T-cell (primary cell): Measurements from ENCODE around the gene ITGA7. TPM values are rescaled to one million over a fixed set of nuclear protein-coding genes. Genes with fewer than 3 reads are reported as not detected.
A peak's percentile ranks its signal among the peaks of the same experiment; 100 is the strongest.

ENCODE experiments used
- ATAC-seq, 4 experiments: fragments of 200-7000 bp in 3 of 4; fragments of 150-1000 bp in 1 of 4; cut with Tn5 transposase; replicated peaks in 1 of 4; 1 replicate in 3 of 4; 2 replicates in 1 of 4; pipeline ENCODE4 v1.10.0; 2021; ENCODE audit warnings: moderate library complexity in 3 of 4, mild to moderate bottlenecking in 2 of 4, moderate number of reproducible peaks in 1 of 4
- CTCF ChIA-PET, 2 donors: fragments of 300-600 bp; sonication (Branson Sonifier 250); formaldehyde crosslinking; loops; one replicate each; lab custom pipeline; 2022; ENCODE audit warnings: antibody characterized with exemption in 2 of 2; lab: Charles Lee
- POLR2A ChIA-PET, 2 donors: fragments of 300-600 bp; sonication (Branson Sonifier 250); formaldehyde crosslinking; loops; one replicate each; lab custom pipeline; 2022; ENCODE audit warnings: antibody characterized with exemption in 2 of 2; lab: Charles Lee
- DNase-seq, 35 experiments: peaks; one replicate each; pipeline versions ENCODE4 v3.0.0 to v3.0.0-alpha.2; 2013 to 2023
- H3K27ac ChIP-seq: one replicate; pipeline ENCODE4 v1.5.1; 2013; ENCODE audit warnings: low read length
- H3K27me3 ChIP-seq, 2 experiments: replicated peaks in 1 of 2; 1 replicate in 1 of 2; 2 replicates in 1 of 2; pipeline versions ENCODE4 v1.6.1 to v1.7.0; 2013; ENCODE audit warnings: low read length in 1 of 2, mixed read lengths in 1 of 2; ENCODE audit not compliant: control insufficient read depth in 2 of 2, insufficient read depth in 2 of 2; ENCODE audit errors: extremely low read depth in 1 of 2
- H3K36me3 ChIP-seq, 2 donors: 1 replicate in 1 of 2; 2 replicates in 1 of 2; pipeline versions ENCODE4 v1.6.1 to v1.7.0; 2013; ENCODE audit warnings: low read length in 1 of 2; ENCODE audit not compliant: control insufficient read depth in 2 of 2, insufficient read depth in 1 of 2; ENCODE audit errors: extremely low read depth in 1 of 2
- H3K4me1 ChIP-seq, 2 experiments: 1 replicate in 1 of 2; 2 replicates in 1 of 2; pipeline versions ENCODE4 v1.6.1 to v1.7.0; 2013; ENCODE audit warnings: low read length in 2 of 2, mixed read lengths in 1 of 2; ENCODE audit not compliant: insufficient read depth in 2 of 2, control insufficient read depth in 1 of 2; ENCODE audit errors: extremely low read depth in 1 of 2
- H3K4me3 ChIP-seq, 2 donors: 1 replicate in 1 of 2; 2 replicates in 1 of 2; pipeline versions ENCODE4 v1.5.1 to v1.7.0; 2013; ENCODE audit warnings: mild to moderate bottlenecking in 2 of 2, low read length in 1 of 2, moderate library complexity in 1 of 2; ENCODE audit not compliant: control insufficient read depth in 1 of 2; ENCODE audit errors: extremely low read depth in 1 of 2
- H3K9me3 ChIP-seq: 2 replicates; pipeline ENCODE4 v1.7.0; 2013
- H3K27ac Mint-ChIP-seq, 2 donors: one replicate each; pipeline ENCODE4 v1.8.0; 2020 to 2021; ENCODE audit warnings: mild to moderate bottlenecking in 2 of 2, mixed read lengths in 2 of 2
- H3K27me3 Mint-ChIP-seq, 2 donors: one replicate each; pipeline ENCODE4 v1.8.0; 2021 to 2022; ENCODE audit warnings: mixed read lengths in 2 of 2
- H3K36me3 Mint-ChIP-seq: one replicate; pipeline ENCODE4 v1.8.0; 2021; ENCODE audit warnings: mixed read lengths
- H3K4me1 Mint-ChIP-seq, 3 donors: one replicate each; pipeline ENCODE4 v1.8.0; 2020 to 2022; ENCODE audit warnings: mixed read lengths in 3 of 3, mild to moderate bottlenecking in 1 of 3
- H3K4me3 Mint-ChIP-seq, 3 donors: one replicate each; pipeline ENCODE4 v1.8.0; 2020 to 2022; ENCODE audit warnings: mild to moderate bottlenecking in 3 of 3, mixed read lengths in 3 of 3, moderate library complexity in 3 of 3
- H3K9me3 Mint-ChIP-seq, 3 donors: one replicate each; pipeline ENCODE4 v1.8.0; 2020 to 2022; ENCODE audit warnings: mixed read lengths in 3 of 3
- WGBS: methylation state at CpG from one replicate; pipeline ENCODE4 v1.1.5; 2013; ENCODE audit warnings: missing lambda C conversion rate; ENCODE audit not compliant: insufficient coverage; 5-methylcytosine and 5-hydroxymethylcytosine counted together
- total RNA-seq, 35 experiments: library from RNA in 6 of 35; stranded (reverse) in 6 of 35; fragments of 120-200 nt in 1 of 35; gene quantifications; one replicate each; pipeline versions ENCODE4 v1.2.1 to v1.2.4 and lab custom pipeline; 2013 to 2026

The ITGA7 gene
- total RNA-seq = 1 to 10 TPM; 2.6 to 4.6 (median 3.1) TPM
- 0.98 TPM for total RNA-seq (2013)
- total RNA-seq (lab: John Stamatoyannopoulos, UW) = 0.30 to 3.7 (median 1.4) reads per million in 29 experiments

- under 1% methylated on average over 23 of the region's 39 CpGs for WGBS
- H3K27me3 Mint-ChIP-seq = peaks cover 22 to 25% of the 10 kb centered on the region in 2 donors
- CTCF ChIA-PET = no interaction called here
These were observed at the start of gene ITGA7 for GRCh38 chr12:55707841-55708694. TSS of gene ITGA7 (minus strand) at chr12:55707904. CDS start at chr12:55707682, 222 bp downstream.

GRCh38 chr12:55755246-55755645, 47.5 kb upstream of the ITGA7 start:
- H3K27me3 Mint-ChIP-seq = no peaks in the 10 kb centered on the region
- H3K9me3 Mint-ChIP-seq = no peaks in the 10 kb centered on the region
- DNase-seq (no peak), ATAC-seq (no peak)
- H3K4me1 ChIP-seq = no peaks in the 10 kb centered on the region
- WGBS = no CpG with 5 or more reads among the region's 2 CpGs
- H3K4me3 Mint-ChIP-seq = no peak overlapping the region
- no peak overlapping the region for H3K27ac ChIP-seq
- no peak overlapping the region for H3K4me3 ChIP-seq
- CTCF ChIA-PET = interaction anchor here (0.5 to 0.7 kb wide), 4 partner anchors 54 to 694 kb away, joined by 3 to 4 read pairs (median 4); partner anchors contain the start of gene TIMELESS (in 1 of the 2)
- H3K36me3 Mint-ChIP-seq = peaks cover 44% of the 10 kb centered on the region
- peaks cover 0 to 14% (median 0%) of the 10 kb centered on the region in 3 donors for H3K4me1 Mint-ChIP-seq
- no peaks in the 10 kb centered on the region for H3K27me3 ChIP-seq
- peaks cover 15 to 85% of the 10 kb centered on the region in 2 donors for H3K36me3 ChIP-seq
- POLR2A ChIA-PET = interaction anchor here in 1 of 2 donors (0.7 kb wide), 1 partner anchor 1656 kb away, joined by 3 read pairs; no protein-coding TSS in a partner anchor
- H3K9me3 ChIP-seq = no peaks in the 10 kb centered on the region
- peak overlapping the region in 1 of 2 donors; percentile 77 for H3K27ac Mint-ChIP-seq

More at GRCh38 chr12:55707841-55708694, at the start of gene ITGA7:
- Histone ChIP-seq H3K9me3 (no peaks in the 10 kb centered on the region), H3K27me3 (peaks cover 0 to 35% of the 10 kb centered on the region in 2 experiments), H3K36me3 (no peaks in the 10 kb centered on the region), H3K27ac (no peak within 1 kb of the TSS), H3K4me1 (peaks cover 3 to 20% of the 10 kb centered on the region in 2 experiments), H3K4me3 (peak within 1 kb of the TSS; percentile 48 to 52)
- Mint-ChIP-seq H3K4me3 (peak within 1 kb of the TSS; percentile 80 to 86 (median 81)), H3K36me3 (no peaks in the 10 kb centered on the region), H3K27ac (no peak within 1 kb of the TSS), H3K9me3 (no peaks in the 10 kb centered on the region), H3K4me1 (peaks cover 16 to 23% (median 19%) of the 10 kb centered on the region in 3 donors)
- ATAC-seq (peak; percentile 72 to 85 (median 82)), DNase-seq (peak in 25 of 35 experiments; percentile 22 to 65 (median 38))
- POLR2A ChIA-PET = no interaction called here

GRCh38 chr12:55748230-55748993, 40.7 kb upstream of the ITGA7 start:
- Histone ChIP-seq H3K36me3 (peaks cover 5 to 34% of the 10 kb centered on the region in 2 donors), H3K27ac (no peak overlapping the region), H3K4me1 (peaks cover 8 to 26% of the 10 kb centered on the region in 2 experiments), H3K27me3 (no peaks in the 10 kb centered on the region), H3K9me3 (no peaks in the 10 kb centered on the region), H3K4me3 (no peak overlapping the region)
- no peak overlapping the region for H3K4me3 Mint-ChIP-seq
- peak overlapping the region; percentile 53 to 85 for H3K27ac Mint-ChIP-seq
- H3K27me3 Mint-ChIP-seq = no peaks in the 10 kb centered on the region
- ChIA-PET POLR2A (interaction anchor here in 1 of 2 donors (0.6 kb wide), 1 partner anchor 57 kb away, joined by 8 read pairs; no protein-coding TSS in a partner anchor), CTCF (interaction anchor here (0.6 to 2.4 kb wide), 7 partner anchors 10 to 247 kb away, joined by 3 to 10 read pairs (median 3); no protein-coding TSS in a partner anchor)
- H3K4me1 Mint-ChIP-seq = peaks cover 22 to 36% (median 30%) of the 10 kb centered on the region in 3 donors
- no peak for ATAC-seq
- H3K36me3 Mint-ChIP-seq = peaks cover 6% of the 10 kb centered on the region
- H3K9me3 Mint-ChIP-seq = no peaks in the 10 kb centered on the region
- 96% methylated on average over 17 of the region's 18 CpGs for WGBS
- no peak for DNase-seq

DNA sequence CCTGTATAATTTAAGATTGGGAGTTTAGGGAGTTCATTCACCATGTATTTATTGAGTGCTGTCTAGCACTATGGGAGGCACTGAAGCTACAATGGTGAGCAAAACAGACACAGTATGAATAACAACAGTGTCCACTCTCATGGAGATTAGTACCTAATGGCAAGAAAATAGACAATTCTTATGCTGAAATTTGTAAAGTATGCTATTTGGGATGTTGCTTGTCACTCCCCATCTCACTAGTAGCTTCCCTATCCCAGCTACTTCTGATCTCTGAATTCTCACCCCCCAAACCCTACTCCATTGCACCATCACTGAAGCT, 39.2 kb upstream of the ITGA7 start:
- Histone ChIP-seq H3K36me3 (peaks cover 5 to 24% of the 10 kb centered on the region in 2 donors), H3K4me3 (no peak overlapping the region), H3K27me3 (no peaks in the 10 kb centered on the region), H3K9me3 (no peaks in the 10 kb centered on the region), H3K27ac (no peak overlapping the region), H3K4me1 (peaks cover 8 to 31% of the 10 kb centered on the region in 2 experiments)
- ATAC-seq = no peak
- Mint-ChIP-seq H3K36me3 (peaks cover 1% of the 10 kb centered on the region), H3K9me3 (no peaks in the 10 kb centered on the region), H3K27ac (peak overlapping the region; percentile 67 to 85), H3K4me3 (no peak overlapping the region), H3K27me3 (no peaks in the 10 kb centered on the region), H3K4me1 (peaks cover 26 to 48% (median 40%) of the 10 kb centered on the region in 3 donors)
- ChIA-PET POLR2A (interaction anchor here (0.5 to 1.1 kb wide), 5 partner anchors 9 to 587 kb away, joined by 3 to 7 read pairs (median 4); partner anchors contain the start of gene PAN2 (in 1 of the 2)), CTCF (interaction anchor here (0.7 to 2.4 kb wide), 8 partner anchors 9 to 283 kb away, joined by 3 to 10 read pairs (median 6); partner anchors contain the start of gene DNAJC14 (in 1 of the 2))
- DNase-seq = no peak

DNA sequence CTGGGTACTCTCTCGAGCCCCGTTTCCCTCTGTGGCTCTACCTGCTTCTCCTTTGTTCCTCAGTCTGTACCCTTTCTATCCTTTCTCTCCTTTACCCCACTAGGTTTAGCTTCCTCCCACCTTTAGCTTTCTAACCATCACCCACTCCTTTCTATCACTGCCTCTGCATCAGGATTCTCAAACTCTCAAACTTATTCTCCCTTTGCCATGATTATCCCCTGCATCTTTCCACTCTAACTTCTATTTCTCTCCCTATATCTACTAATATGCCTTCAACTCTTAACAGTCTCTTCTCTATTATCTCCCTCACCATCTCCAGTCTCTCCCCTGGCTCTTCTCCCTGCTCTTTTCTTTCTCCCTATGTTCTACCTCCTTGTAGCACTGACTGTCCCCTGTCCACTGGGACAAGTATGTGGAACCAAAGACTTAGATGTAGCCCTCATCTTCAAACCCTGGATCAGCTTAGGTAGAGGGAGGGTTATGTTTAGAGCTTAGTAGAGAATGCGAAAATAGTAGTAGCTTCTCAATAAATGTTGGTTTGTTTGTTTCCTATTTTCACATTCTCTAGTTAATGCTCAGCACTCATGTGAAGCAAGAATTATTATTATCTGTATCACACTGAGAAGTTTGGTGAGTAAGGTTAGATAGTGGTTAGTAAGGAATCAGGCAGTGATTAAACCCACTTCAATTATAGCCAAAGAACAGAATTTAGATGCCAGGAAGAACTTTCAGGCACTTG, 38.6 kb upstream of the ITGA7 start:
- Mint-ChIP-seq H3K27ac (peak overlapping the region; percentile 67 to 85), H3K4me1 (peaks cover 26 to 48% (median 40%) of the 10 kb centered on the region in 3 donors)

More for the DNA sequence above, 38.6 kb upstream of the ITGA7 start:
- Histone ChIP-seq H3K9me3 (no peaks in the 10 kb centered on the region), H3K27me3 (no peaks in the 10 kb centered on the region), H3K4me3 (no peak overlapping the region), H3K36me3 (peaks cover 5 to 19% of the 10 kb centered on the region in 2 donors), H3K27ac (no peak overlapping the region), H3K4me1 (peaks cover 8 to 31% of the 10 kb centered on the region in 2 experiments)
- ChIA-PET CTCF (interaction anchor here (0.7 to 2.4 kb wide), 6 partner anchors 8 to 283 kb away, joined by 3 to 10 read pairs (median 6); partner anchors contain the start of gene DNAJC14 (in 1 of the 2)), POLR2A (interaction anchor here (0.5 to 1.1 kb wide), 4 partner anchors 8 to 587 kb away, joined by 3 to 7 read pairs (median 4); partner anchors contain the start of gene PAN2 (in 1 of the 2))
- H3K9me3 Mint-ChIP-seq = no peaks in the 10 kb centered on the region
- WGBS = 61% methylated on average over 2 of the region's 3 CpGs
- ATAC-seq (no peak), DNase-seq (no peak)
- H3K36me3 Mint-ChIP-seq = no peaks in the 10 kb centered on the region
- H3K4me3 Mint-ChIP-seq = peak overlapping the region; percentile 12 to 32 (median 29)
- H3K27me3 Mint-ChIP-seq = no peaks in the 10 kb centered on the region
